Progenitor cell of endocrine pancreas (in vitro differentiated cells): ENCODE measurements around the gene PCDHB12. TPM values are rescaled to one million over a fixed set of nuclear protein-coding genes. Genes with fewer than 3 reads are reported as not detected.
A peak's percentile ranks its signal among the peaks of the same experiment; 100 is the strongest.
"Not testable (repeated sequence)": the region's sequence is repeated elsewhere in the genome, so short reads cannot be mapped to it uniquely, and the experiment has no call there.

Source experiments
- DNase-seq: peaks from one replicate; pipeline ENCODE4 v3.0.0; 2021; ENCODE audit warnings: low spot score; ENCODE audit not compliant: unreplicated experiment
- H3K27ac Mint-ChIP-seq: 2 replicates; pipeline ENCODE4 v1.8.0; 2021; ENCODE audit warnings: mild to moderate bottlenecking, moderate library complexity, mixed read lengths
- H3K27me3 Mint-ChIP-seq: 2 replicates; pipeline ENCODE4 v1.8.0; 2021; ENCODE audit warnings: mixed read lengths
- H3K36me3 Mint-ChIP-seq: 2 replicates; pipeline ENCODE4 v1.8.0; 2022; ENCODE audit warnings: mixed read lengths; ENCODE audit not compliant: insufficient read depth
- H3K4me1 Mint-ChIP-seq: 2 replicates; pipeline ENCODE4 v1.8.0; 2021; ENCODE audit warnings: low read depth, mixed read lengths
- H3K4me3 Mint-ChIP-seq: 2 replicates; pipeline ENCODE4 v1.8.0; 2021; ENCODE audit warnings: low read depth, mild to moderate bottlenecking, moderate library complexity, mixed read lengths
- H3K9me3 Mint-ChIP-seq: 2 replicates; pipeline ENCODE4 v1.8.0; 2021; ENCODE audit warnings: low read depth, mixed read lengths
- CTCF ChIP-seq: fragments of 200-600 bp; sonication (generic); IDR thresholded peaks from one replicate; pipeline ENCODE4 v1.5.0; 2021; ENCODE audit warnings: antibody characterized with exemption, mild to moderate bottlenecking; ENCODE audit not compliant: unreplicated experiment
- total RNA-seq: library from RNA; stranded (reverse); gene quantifications from 2 replicates; pipeline ENCODE4 v1.2.1, GENCODE V29; 2021

PCDHB12 gene
- total RNA-seq, 1 donor from 2014 or later, result 5.4 TPM

GRCh38 chr5:141234109-141234667 is 25.7 kb downstream of the PCDHB12 start:
- DNase-seq, result no peak

GRCh38 chr5:141235922-141236321 is 27.4 kb downstream of the PCDHB12 start:
- H3K4me1 Mint-ChIP-seq, H3K4me3 Mint-ChIP-seq, H3K27me3 Mint-ChIP-seq, DNase-seq: not testable (repeated sequence)
- peak overlapping the region; percentile 37 for H3K27ac Mint-ChIP-seq
- peaks cover 56% of the 10 kb centered on the region for H3K9me3 Mint-ChIP-seq
- H3K36me3 Mint-ChIP-seq, result peaks cover 41% of the 10 kb centered on the region

More at GRCh38 chr5:141234109-141234667, 25.7 kb downstream of the PCDHB12 start:
- Mint-ChIP-seq H3K27me3 (no peaks in the 10 kb centered on the region), H3K27ac (peak overlapping the region; percentile 37), H3K4me1 (no peaks in the 10 kb centered on the region), H3K4me3 (peak overlapping the region; percentile 29), H3K9me3 (peaks cover 40% of the 10 kb centered on the region), H3K36me3 (peaks cover 29% of the 10 kb centered on the region)
- TF ChIP-seq CTCF, result no peak

GRCh38 chr5:141236516-141237313 is 28.2 kb downstream of the PCDHB12 start:
- H3K4me1 Mint-ChIP-seq, result no peaks in the 10 kb centered on the region
- no peaks in the 10 kb centered on the region for H3K27me3 Mint-ChIP-seq
- peak overlapping the region; percentile 74 for H3K27ac Mint-ChIP-seq
- peaks cover 51% of the 10 kb centered on the region for H3K9me3 Mint-ChIP-seq
- H3K36me3 Mint-ChIP-seq, result peaks cover 38% of the 10 kb centered on the region
- no peak for TF ChIP-seq CTCF
- DNase-seq, result no peak
- H3K4me3 Mint-ChIP-seq, result no peak overlapping the region

GRCh38 chr5:141241496-141241895 is 33.0 kb downstream of the PCDHB12 start:
- peaks cover 50% of the 10 kb centered on the region for H3K36me3 Mint-ChIP-seq
- TF ChIP-seq CTCF, result no peak
- no peaks in the 10 kb centered on the region for H3K4me1 Mint-ChIP-seq
- DNase-seq, result no peak
- H3K9me3 Mint-ChIP-seq, result peaks cover 60% of the 10 kb centered on the region
- no peak overlapping the region for H3K27ac Mint-ChIP-seq
- H3K27me3 Mint-ChIP-seq, result no peaks in the 10 kb centered on the region
- no peak overlapping the region for H3K4me3 Mint-ChIP-seq

- TF ChIP-seq CTCF, result peak; percentile 46
- no peaks in the 10 kb centered on the region for H3K27me3 Mint-ChIP-seq
- H3K36me3 Mint-ChIP-seq, result peaks cover 58% of the 10 kb centered on the region
- H3K27ac Mint-ChIP-seq, result peak within 1 kb of the TSS; percentile 79
- H3K9me3 Mint-ChIP-seq, result peaks cover 69% of the 10 kb centered on the region
- no peak for DNase-seq
- H3K4me3 Mint-ChIP-seq, result peak within 1 kb of the TSS; percentile 66
- H3K4me1 Mint-ChIP-seq, result no peaks in the 10 kb centered on the region
These were observed 36.8 kb downstream of the PCDHB12 start, which contains the start of gene PCDHB15 for GRCh38 chr5:141245250-141245717. TSS of gene PCDHB15 (plus strand) at chr5:141245395. CDS start at chr5:141245579, 184 bp downstream.

- not testable (repeated sequence) for DNase-seq, H3K27ac Mint-ChIP-seq, H3K27me3 Mint-ChIP-seq, H3K4me3 Mint-ChIP-seq, H3K4me1 Mint-ChIP-seq
- Mint-ChIP-seq H3K36me3 (peaks cover 51% of the 10 kb centered on the region), H3K9me3 (peaks cover 66% of the 10 kb centered on the region)
These were observed 38.5 kb downstream of the PCDHB12 start for GRCh38 chr5:141246971-141247370.

- DNase-seq, H3K27me3 Mint-ChIP-seq, H3K4me1 Mint-ChIP-seq, H3K4me3 Mint-ChIP-seq: not testable (repeated sequence)
- Mint-ChIP-seq H3K27ac (peak overlapping the region; percentile 69), H3K9me3 (peaks cover 64% of the 10 kb centered on the region), H3K36me3 (peaks cover 48% of the 10 kb centered on the region)
These were observed 38.9 kb downstream of the PCDHB12 start for GRCh38 chr5:141247434-141247833.
